NCI-H345 (cell line): Measurements from ENCODE around the gene MYPOP.

Source experiments
- DNase-seq: peaks from one replicate; lab custom pipeline; 2025; lab: John Stamatoyannopoulos, UW

The MYPOP gene

GRCh38 chr19:45901912-45902650, at the start of gene MYPOP:
TSS of gene MYPOP (minus strand) at chr19:45902613. CDS start at chr19:45901773, 840 bp downstream.
- DNase-seq: no peak

- DNase-seq: no peak
Measured at GRCh38 chr19:45947926-45948325, 45.5 kb upstream of the MYPOP start.

- no peak for DNase-seq
Measured at GRCh38 chr19:45940515-45940805, 38.0 kb upstream of the MYPOP start.

- DNase-seq: no peak
Measured at GRCh38 chr19:45939792-45940514, 37.5 kb upstream of the MYPOP start.

GRCh38 chr19:45938733-45939319, 36.4 kb upstream of the MYPOP start:
- no peak for DNase-seq

- no peak for DNase-seq
Measured at GRCh38 chr19:45935267-45935666, 32.9 kb upstream of the MYPOP start.

- no peak for DNase-seq
Measured at GRCh38 chr19:45934551-45935230, 32.3 kb upstream of the MYPOP start.

- no peak for DNase-seq
Measured at GRCh38 chr19:45933759-45934158, 31.3 kb upstream of the MYPOP start.

GRCh38 chr19:45931055-45931454, 28.6 kb upstream of the MYPOP start:
- no peak for DNase-seq

GRCh38 chr19:45929247-45929646, 26.8 kb upstream of the MYPOP start:
- no peak for DNase-seq

GRCh38 chr19:45927565-45928261, 25.3 kb upstream of the MYPOP start:
- peak; percentile 94 for DNase-seq

- no peak for DNase-seq
Measured at GRCh38 chr19:45924891-45925447, 22.6 kb upstream of the MYPOP start.

- no peak for DNase-seq
Measured at GRCh38 chr19:45922281-45922680, 19.9 kb upstream of the MYPOP start.

GRCh38 chr19:45920458-45920857, 18.0 kb upstream of the MYPOP start:
- no peak for DNase-seq

GRCh38 chr19:45919678-45920077, 17.3 kb upstream of the MYPOP start:
- no peak for DNase-seq

GRCh38 chr19:45918721-45919120, 16.3 kb upstream of the MYPOP start:
- no peak for DNase-seq

GRCh38 chr19:45917421-45918091, 15.1 kb upstream of the MYPOP start:
- no peak for DNase-seq

- DNase-seq: no peak
Measured at GRCh38 chr19:45913874-45914830, 11.7 kb upstream of the MYPOP start, which contains the start of gene NANOS2. TSS of gene NANOS2 (minus strand) at chr19:45914778. CDS start at chr19:45914693, 85 bp downstream.

- no peak for DNase-seq
Measured at GRCh38 chr19:45911291-45911690, 8.9 kb upstream of the MYPOP start.

GRCh38 chr19:45908956-45909355, 6.5 kb upstream of the MYPOP start:
- no peak for DNase-seq
